Measurements from ENCODE around the gene ARL1.
"Not testable (repeated sequence)": the region's sequence is repeated elsewhere in the genome, so short reads cannot be mapped to it uniquely, and the experiment has no call there.

ARL1 gene

DNA sequence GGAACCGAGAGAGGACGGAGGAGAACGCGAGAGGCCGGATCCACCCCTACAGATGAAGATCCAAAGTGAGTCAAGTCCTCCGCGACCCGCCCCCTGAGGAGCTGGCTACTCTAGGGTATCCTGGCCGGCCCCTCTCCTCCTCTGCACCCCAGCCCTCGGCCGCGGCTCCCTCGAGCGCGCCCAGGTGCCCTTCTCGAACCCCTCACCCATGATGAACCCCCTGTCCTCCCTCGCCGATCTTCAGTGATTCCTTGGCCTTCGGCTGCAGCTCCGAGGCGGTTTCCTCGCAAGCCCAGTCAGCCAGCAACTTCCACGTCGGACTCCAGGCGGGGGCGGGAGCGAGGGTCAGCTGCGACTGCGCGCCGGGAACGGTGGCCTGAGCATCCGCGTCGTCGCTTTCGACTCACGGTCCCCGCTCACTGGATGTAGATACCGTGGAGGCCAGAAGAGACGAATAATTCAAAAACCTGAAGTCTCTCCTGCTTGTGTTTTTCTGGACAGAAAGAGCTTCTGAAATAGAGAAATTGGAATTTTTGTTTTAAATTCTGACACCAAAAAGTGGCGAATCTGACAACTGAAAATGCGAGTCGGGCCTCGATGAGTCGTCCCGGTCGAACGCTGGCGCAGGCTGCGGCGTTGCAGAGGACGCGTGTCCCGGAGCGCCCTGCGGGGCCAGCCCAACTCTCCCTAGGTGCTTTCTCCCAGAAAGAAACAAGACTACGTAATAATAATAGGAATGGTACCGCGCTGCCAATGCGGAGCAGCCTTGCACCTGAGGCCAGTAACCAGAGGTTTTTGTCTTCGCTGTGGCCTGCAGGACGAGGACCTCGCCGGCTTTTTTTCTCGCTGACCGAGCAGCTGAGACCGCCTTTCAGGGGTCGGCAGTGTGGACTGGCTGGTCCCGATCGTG lies at the start of gene ARL1:
Gene ARL1, minus strand, starts transcription at position 337 of the 910 bp plus-strand sequence. Its CDS starts 127 bp downstream, at position 210.
- DNase-seq (ENCODE audit: low read depth in 3 of 3) = peak; percentile 67 to 76 (median 70)

DNA sequence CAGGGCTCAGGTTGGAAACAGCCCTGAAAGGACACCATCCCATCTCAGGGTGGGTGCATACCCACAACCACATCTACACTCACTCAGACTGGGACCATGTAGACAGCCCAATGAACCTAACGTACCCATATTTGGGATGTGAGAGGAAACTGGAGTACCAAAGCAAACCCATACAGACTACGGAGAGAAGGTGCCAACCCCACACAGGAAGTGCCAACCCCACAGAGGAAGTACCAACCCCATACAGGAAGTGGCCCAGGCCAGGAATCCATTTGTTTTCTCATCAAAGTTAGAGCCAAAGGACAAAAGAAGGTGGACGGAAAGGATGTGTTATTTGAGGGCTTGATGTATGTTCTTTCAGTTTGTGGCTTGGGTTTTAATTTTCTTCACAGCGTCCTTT lies 48.1 kb upstream of the ARL1 start:
- DNase-seq (ENCODE audit: low read depth in 3 of 3) = no peak

DNA sequence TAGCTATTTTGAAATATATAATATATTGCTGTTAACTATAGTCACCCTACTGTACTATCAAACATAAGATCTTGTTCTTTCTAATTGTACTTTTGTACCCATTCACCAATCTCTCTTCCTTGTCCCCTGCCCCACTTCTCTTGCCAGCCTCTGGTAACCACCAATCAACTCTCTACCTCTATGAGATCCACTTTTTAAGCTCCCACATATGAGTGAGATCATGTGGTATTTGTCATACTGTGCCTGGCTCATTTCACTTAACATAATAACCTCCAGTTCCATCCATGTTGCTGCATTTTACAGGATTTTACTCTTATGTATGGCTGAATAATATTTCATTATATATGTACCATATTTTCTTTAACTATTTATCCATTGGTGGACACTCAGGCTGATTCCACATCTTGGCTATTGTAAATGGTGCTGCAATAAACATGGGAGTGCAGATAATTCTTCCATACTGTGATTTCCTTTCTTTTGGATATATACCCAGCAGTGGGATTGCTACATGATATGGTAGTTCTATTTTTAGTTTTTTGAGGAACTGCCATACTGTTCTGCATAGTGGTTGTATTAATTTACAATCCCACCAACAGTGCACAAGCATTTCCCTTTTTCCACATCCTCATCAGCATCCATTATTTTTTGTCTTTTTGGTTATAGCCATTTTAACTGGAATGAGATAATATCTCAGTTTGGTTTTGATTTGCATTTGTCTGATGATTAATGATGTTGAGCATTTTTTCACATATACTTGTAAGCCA lies 34.1 kb upstream of the ARL1 start:
- no peak for DNase-seq (ENCODE audit: low read depth in 3 of 3)

DNA sequence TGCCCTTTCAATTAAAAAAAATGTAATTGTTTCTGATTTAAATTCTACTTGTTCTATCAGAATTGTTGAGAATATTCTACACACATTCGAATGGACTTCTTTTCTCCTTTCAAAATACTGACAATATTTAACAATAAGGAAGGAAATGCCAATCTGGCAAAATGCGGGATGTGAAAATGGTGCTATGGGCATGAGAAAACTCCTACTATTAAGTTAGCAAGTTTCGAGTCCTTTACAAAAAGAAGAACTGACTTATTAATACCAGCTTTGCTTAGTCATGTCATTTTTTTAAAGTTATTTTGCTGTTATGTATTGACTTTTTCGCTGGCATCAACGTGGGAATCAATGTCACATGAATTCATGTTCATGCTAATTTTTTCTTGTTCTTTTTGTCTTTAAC lies 31.7 kb upstream of the ARL1 start:
- DNase-seq (ENCODE audit: low read depth in 3 of 3) = no peak

DNA sequence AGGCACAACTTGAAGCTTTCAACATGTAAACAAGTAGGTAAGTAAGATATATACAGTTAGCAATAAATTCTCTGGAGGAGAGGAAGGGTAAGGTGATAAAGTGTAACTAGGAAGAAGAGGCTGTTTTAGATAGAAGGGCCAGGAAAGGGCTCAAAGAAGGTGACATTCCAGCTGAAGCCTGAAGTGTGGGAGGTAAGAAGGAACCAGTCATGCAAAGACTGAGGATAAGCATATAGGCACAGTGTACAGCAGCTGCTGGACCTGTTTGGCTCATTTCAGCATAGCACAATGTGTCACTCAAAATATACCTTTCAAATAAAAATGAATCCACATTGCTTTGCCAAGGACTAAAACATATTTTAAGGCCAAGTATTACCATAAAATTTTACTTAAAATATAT lies 28.6 kb upstream of the ARL1 start:
- DNase-seq (ENCODE audit: low read depth in 3 of 3) = no peak

DNA sequence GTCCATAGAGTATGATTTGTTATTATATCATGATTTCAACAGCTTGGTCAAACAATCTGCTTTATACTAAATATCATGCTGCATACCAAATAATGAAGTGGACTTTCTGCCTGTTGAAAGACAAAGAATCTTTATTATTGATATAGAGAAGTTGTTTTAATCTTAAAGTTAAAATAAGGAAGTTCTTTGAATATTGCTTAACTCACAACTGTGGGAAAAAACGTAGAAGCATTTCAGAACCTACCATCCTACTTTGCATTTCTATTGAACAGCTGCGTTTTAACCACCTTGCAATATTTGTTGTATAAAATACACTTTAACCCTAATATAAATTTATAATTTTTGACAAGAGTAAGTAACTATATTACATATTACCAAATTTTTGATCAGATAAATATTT lies 22.9 kb upstream of the ARL1 start:
- no peak for DNase-seq (ENCODE audit: low read depth in 3 of 3)

DNA sequence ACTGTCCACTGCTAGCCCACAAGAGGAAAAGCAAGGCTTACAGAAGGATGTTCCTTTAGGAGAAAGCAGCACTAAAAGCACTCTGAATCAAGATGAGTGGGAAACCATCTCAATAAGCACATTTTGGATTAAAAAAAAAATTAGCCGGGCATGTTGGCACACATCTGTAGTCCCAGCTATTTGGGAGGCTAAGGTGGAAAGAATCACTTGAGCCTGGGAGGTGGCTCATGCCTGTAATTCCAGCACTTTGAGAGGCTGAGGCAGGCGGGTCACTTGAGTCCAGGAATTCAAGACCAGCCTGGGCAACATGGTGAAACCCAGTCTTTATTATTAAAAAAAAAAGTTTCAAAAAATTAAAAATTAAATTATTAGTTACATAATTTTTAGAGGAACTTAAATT lies 17.0 kb upstream of the ARL1 start:
- DNase-seq (ENCODE audit: low read depth in 3 of 3) = no peak

DNA sequence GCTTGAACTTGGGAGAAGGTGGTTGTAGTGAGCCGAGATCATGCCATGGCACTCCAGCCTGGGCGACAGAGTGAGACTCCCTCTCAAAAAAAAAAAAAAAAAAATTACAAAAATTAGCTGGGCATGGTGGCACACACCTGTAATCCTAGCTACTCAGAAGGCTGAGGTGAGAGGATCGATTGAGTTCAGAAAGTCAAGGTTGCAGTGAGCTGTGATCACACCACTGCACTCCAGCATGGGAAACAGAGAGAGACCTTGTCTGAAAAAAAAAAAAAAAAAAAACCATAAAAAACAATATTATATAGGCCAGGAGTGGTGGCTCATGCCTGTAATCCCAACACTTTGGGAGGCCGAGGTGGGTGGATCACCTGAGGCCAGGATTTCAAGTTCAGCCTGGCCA lies 14.5 kb upstream of the ARL1 start:
- DNase-seq (ENCODE audit: low read depth in 3 of 3) = not testable (repeated sequence)

DNA sequence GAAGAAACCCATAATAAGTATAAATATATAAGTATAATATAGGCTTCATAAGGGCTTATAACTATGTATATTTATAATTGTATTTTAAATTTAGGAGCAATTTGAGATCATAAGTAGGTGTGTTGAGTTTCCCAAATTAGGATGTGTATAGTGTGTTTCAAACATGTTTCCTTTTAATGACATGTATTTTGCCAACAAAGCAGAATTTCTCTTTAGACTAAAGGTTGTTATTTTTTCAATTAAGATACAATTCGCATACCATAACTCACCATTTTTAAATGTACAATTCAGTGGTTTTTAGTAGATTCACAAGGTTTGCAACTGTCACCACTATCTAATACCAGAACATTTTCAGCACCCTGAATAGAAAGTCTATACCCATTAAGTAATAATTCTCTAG lies 7.7 kb upstream of the ARL1 start:
- DNase-seq (ENCODE audit: low read depth in 3 of 3) = no peak

DNA sequence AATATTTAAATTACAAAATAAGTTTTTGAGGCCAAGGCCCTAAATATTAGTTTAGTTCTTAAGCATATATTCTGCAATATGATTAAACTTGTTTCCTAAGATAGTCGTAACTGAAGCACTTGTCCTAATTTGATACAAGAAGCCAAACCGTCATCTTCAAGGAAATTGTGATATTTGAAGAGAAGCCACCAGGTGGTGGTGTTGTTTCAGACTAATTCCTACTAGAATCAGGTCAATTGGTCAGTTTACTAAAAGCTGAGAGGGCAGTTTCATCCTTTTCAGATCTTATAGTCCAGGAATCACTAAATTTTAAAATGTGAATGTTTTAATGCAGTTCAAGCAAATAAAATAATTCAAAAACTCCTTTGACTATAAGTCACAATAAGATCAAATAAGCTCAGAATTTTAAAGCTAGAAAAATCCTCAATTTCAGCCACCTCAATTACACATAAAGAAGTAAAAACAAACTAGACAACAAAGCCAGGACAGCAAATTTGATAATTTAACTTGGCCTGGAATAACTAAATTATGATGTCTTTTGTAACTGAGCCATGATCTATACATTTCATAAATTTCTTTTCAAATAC lies 7.1 kb upstream of the ARL1 start:
- DNase-seq (ENCODE audit: low read depth in 3 of 3) = peak in 1 of 3 donors; percentile 22

DNA sequence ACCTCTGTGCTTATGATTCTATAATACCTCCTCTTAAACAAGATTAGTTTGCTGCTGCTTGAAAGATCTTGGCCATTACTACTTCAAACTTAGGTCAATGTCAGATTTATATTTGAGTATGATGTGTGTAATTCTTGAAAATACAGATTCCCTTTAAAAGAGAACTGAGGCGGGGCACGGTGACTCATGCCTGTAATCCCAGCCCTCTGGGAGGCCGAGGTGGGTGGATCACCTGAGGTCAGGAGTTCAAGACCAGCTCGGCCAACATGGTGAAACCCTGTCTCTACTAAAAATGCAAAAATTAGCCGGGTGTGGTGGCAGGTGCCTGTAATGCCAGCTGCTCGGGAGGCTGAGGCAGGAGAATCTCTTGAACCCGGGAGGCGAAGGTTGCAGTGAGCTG lies 2.6 kb upstream of the ARL1 start:
- DNase-seq (ENCODE audit: low read depth in 3 of 3) = not testable (repeated sequence)

DNA sequence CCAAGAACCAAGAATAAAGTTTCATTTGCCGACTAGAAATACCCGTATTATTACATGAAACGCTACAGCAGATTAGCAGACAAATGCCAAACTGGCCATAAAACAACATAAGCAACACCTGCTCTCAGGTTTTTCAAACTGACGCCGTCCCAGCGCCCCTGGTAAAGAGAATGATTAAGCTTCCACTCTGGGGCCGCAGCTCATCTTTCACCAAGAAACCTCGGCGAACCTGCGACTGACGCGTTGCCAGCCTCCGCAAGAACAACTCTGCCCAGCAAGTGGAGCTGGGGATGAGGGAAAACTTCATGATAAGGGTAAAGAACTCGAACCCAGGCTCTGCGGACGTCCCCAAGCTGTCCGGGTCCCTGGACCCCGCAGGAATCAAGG lies 530 bp downstream of the ARL1 start:
- peak in 1 of 3 donors; percentile 7 for DNase-seq (ENCODE audit: low read depth in 3 of 3)

DNA sequence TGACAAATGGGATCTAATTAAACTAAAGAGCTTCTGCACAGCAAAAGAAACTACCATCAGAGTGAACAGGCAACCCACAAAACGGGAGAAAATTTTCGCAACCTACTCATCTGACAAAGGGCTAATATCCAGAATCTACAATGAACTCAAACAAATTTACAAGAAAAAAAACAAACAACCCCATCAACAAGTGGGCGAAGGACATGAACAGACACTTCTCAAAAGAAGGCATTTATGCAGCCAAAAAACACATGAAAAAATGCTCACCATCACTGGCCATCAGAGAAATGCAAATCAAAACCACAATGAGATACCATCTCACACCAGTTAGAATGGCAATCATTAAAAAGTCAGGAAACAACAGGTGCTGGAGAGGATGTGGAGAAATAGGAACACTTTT lies 16.4 kb downstream of the ARL1 start:
- DNase-seq (ENCODE audit: low read depth in 3 of 3) = not testable (repeated sequence)

DNA sequence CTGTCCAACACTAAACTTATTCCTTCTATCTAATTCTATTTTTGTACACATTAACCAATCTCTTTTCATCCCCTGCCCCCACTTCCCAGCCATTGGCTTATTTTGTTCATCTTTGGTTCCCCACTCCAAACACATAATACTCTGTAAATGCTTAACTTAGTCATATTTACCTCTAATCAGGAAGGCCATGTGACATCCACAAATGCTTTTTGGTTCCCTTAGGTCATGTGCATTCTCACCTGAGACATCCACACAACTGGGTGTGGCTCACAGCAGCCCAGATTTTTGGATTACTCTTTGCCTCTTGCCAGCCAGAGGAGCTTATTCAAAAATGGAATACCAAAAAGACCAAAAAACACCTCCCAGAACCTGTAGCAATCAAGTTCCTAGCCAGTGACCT lies 28.4 kb downstream of the ARL1 start:
- DNase-seq (ENCODE audit: low read depth in 3 of 3) = no peak

DNA sequence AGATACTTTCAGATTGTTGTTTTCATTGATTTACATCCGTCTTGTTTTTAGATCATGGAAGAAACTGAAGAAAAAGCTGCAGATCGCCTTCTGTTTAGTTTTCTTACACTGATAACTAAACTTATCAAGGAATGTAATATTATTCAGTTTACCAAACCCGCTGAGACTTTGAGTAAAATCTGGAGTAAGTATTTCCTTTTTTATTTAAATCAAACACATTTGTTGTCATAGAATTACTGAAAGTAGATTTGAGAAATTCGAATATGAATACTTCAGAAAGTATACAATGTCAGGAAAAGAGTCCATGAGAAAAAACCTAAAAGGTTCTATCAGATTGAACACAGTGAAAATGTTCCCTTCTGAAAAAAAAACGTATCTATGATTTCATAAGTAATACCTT lies 32.0 kb downstream of the ARL1 start:
- DNase-seq (ENCODE audit: low read depth in 3 of 3) = no peak

DNA sequence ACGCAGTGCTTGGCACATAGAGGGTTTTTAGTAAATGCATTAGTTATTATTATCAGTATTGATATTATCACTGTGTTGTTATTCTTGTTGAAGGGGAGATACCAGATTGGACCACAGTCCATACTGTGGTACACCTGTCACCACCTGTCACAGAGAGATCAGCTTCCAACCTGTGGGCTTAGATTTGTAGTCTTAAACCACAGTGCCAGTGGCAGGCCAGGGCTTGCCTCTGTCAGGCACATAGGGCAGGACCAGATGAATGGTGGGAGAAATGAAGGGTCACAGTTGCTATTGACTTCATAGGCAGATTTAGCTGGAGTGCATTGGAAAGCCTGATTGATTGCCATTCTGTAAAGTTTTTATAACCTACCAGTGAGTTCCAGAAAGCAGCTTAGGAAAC lies 35.1 kb downstream of the ARL1 start:
- DNase-seq (ENCODE audit: low read depth in 3 of 3) = no peak

DNA sequence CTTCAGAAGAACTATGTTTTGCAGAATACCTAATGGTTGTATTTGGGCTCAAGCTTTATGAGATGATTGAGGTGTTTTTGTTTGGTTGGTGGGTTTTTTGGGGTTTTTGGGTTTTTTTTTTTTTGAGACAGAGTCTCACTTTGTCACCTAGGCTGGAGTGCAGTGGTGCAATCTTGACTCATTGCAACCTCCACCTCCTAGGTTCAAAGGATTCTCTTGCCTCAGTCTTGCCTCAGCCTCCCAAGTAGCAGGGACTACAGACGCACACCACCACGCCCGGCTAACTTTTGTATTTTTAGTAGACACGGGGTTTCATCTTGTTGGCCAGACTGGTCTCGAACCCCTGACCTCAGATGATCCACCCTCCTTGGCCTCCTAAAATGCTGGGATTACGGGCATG lies 39.6 kb downstream of the ARL1 start:
- no peak for DNase-seq (ENCODE audit: low read depth in 3 of 3)

DNA sequence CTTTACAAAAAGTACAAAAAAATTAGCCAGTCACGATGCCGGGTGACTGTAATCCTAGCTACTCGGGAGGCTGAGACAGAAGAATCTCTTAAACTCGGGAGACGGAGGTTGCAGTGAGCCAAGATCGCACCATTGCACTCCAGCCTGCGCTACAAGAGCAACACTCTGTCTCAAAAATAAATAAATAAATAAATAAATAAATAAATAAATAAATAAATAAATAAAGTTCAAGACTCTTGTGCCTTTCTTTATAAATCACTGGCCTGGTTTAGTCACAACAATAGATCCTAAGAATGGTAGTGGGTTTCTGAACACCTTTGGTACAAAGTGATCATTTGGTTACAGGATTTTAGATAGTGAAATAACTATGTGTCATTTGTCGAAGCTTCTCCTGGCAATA lies 46.1 kb downstream of the ARL1 start:
- DNase-seq (ENCODE audit: low read depth in 3 of 3) = no peak

DNA sequence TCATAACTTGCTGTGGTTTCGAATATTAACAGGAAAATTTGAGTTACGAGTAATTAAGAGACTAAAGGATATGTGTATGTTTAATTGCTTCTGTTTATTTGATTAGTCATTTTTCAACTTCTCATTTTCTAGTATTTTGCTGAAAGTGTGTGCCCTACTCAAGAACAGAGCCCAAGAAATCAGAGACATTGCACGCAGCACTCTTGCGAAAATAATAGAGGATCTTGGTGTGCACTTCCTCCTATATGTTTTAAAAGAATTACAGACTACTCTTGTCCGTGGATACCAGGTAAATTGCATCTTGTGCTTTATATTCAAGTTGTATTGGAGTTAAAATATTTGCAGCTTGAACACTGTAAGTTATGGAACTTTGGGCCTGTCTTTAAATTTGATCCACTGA lies 50.8 kb downstream of the ARL1 start:
- no peak for DNase-seq (ENCODE audit: low read depth in 3 of 3)

DNA sequence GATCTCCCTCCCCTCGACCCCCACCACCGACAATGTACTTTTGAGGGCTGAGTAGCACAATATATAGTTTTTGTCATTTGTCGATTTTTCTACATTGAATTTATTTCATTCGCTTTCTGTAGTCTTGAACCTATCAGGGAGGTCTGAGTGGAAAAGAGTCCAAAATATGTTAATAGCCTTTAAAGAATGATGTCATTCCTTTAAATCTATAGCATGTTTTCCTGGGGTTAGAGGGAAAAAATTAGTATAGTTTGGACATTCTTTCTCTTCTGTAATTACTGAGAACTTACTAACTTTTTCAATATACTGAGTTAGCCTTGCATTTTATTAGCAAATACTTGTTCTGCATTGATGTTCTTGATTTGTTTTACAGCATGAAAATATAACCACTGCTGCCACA lies 55.9 kb downstream of the ARL1 start:
- no peak for DNase-seq (ENCODE audit: low read depth in 3 of 3)

DNA sequence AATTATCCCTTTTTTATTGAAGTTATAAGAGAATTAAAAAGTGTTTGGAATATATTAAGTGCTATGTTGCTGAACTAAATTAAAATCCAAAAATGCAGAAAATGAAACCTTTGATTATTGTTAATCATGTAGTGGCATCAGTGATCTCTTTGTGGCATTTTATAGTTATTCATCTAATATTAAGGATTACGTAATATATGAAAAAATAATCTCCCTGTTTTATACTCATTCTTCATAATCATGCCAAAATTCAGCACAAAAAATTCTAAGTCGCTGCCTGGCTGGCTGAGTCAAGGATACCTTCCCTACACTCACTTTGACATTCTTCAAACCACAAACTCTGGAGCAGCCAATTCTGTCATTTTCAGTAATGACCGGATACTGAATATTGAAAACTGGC lies 63.7 kb downstream of the ARL1 start:
- no peak for DNase-seq (ENCODE audit: low read depth in 3 of 3)

All from stimulated activated CD4-positive, alpha-beta T cell treated with anti-CD3 and anti-CD28 coated beads, TNF-alpha, amount 100 ng/mL, for 48 hours (primary cell).